HG03354 (cell line): ENCODE data around the gene DNAJB9.

Experiments
- ATAC-seq: cut with Tn5 transposase; IDR thresholded peaks from one replicate; pipeline ENCODE4 v1.9.1; 2021; ENCODE audit warnings: mild to moderate bottlenecking; ENCODE audit not compliant: unreplicated experiment, poor library complexity, severe bottlenecking

The DNAJB9 gene

GRCh38 chr7:108561047-108561619, 8.5 kb upstream of the DNAJB9 start:
- no peak for ATAC-seq

- no peak for ATAC-seq
These were observed 3.7 kb upstream of the DNAJB9 start for GRCh38 chr7:108565987-108566386.

GRCh38 chr7:108568801-108569380, 783 bp upstream of the DNAJB9 start:
- ATAC-seq = no peak

GRCh38 chr7:108570146-108570755, 577 bp downstream of the DNAJB9 start:
- ATAC-seq = peak; percentile 24

GRCh38 chr7:108572480-108572879, 2.8 kb downstream of the DNAJB9 start:
- ATAC-seq = no peak

- no peak for ATAC-seq
These were observed 5.5 kb downstream of the DNAJB9 start for GRCh38 chr7:108575156-108575555.

GRCh38 chr7:108576116-108576515, 6.4 kb downstream of the DNAJB9 start:
- no peak for ATAC-seq

GRCh38 chr7:108578937-108579336, 9.3 kb downstream of the DNAJB9 start:
- ATAC-seq = no peak

- ATAC-seq = no peak
These were observed 10.6 kb downstream of the DNAJB9 start for GRCh38 chr7:108580298-108580697.

GRCh38 chr7:108581655-108582491, 12.2 kb downstream of the DNAJB9 start:
- no peak for ATAC-seq

- ATAC-seq = no peak
These were observed 14.5 kb downstream of the DNAJB9 start for GRCh38 chr7:108584211-108584610.

GRCh38 chr7:108585843-108586242, 16.2 kb downstream of the DNAJB9 start:
- ATAC-seq = no peak

- no peak for ATAC-seq
These were observed 16.6 kb downstream of the DNAJB9 start for GRCh38 chr7:108586274-108586710.

GRCh38 chr7:108589199-108589598, 19.5 kb downstream of the DNAJB9 start:
- no peak for ATAC-seq

GRCh38 chr7:108589874-108590273, 20.2 kb downstream of the DNAJB9 start:
- ATAC-seq = peak; percentile 40

- ATAC-seq = no peak
These were observed 20.9 kb downstream of the DNAJB9 start for GRCh38 chr7:108590606-108591005.

- no peak for ATAC-seq
These were observed 23.1 kb downstream of the DNAJB9 start for GRCh38 chr7:108592646-108593201.

- peak; percentile 77 for ATAC-seq
These were observed 26.9 kb downstream of the DNAJB9 start for GRCh38 chr7:108596560-108596959.

GRCh38 chr7:108598153-108598552, 28.5 kb downstream of the DNAJB9 start:
- no peak for ATAC-seq

GRCh38 chr7:108598914-108599580, 29.4 kb downstream of the DNAJB9 start:
- no peak for ATAC-seq
